Mammary epithelial cell (primary cell): ENCODE measurements around the gene GUCY1A1.
A peak's percentile ranks its signal among the peaks of the same experiment; 100 is the strongest.

ENCODE experiments used
- EZH2 ChIP-seq: IDR thresholded peaks from 2 replicates; pipeline ENCODE4 v1.6.1; 2012; ENCODE audit warnings: low read length, inconsistent platforms, borderline replicate concordance
- TF ChIP-seq, protein P1 (sequence below), 2 donors: IDR thresholded peaks in 1 of 2; conservative IDR thresholded peaks in 1 of 2; 2 replicates each; pipeline ENCODE4 v1.5.1; 2011 to 2012; ENCODE audit warnings: inconsistent platforms in 2 of 2, low read length in 2 of 2, mild to moderate bottlenecking in 2 of 2, control low read depth in 1 of 2, low read depth in 1 of 2; ENCODE audit not compliant: insufficient read depth in 1 of 2; ENCODE audit errors: extremely low read depth in 1 of 2

DNA sequence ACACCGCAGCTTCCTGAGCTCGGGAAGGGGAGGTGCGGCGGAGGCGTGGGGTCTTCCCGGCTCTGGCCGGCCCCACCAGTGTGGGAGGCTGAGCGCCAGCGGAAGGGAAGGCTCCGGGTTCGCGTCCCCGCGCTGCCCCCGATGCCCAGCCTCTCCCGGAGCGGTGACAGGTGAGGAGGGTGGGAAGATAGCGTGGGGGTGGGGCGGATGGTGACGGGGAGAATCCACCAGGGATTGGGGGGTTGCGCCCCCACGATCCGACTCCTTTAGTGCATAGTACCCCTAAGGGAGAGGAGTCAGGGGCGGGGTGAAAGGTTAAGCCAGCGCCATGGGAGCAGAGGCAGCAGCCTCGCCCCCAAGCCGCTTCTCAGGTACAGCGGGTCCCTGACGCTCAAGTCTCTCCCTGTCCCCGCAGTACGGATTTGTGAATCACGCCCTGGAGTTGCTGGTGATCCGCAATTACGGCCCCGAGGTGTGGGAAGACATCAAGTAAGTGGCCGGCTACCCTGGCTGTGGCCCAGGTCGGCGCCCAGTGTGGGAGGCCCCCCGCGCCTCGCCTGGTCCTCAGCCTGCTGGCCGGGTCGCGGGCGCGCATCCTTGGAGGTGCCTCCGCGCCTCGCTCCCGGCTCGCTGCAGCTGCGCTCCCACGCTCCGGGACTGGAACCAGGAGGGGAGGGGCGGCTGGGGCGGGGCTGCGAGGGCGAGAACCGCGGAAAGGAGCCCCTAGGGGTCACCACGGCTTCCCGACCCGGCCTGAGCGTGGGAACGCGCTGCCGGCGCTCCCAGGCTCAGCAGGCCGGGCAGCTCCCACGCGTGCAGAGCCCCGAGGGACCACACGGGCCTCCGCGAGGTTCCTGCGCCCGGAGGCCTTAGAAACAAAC, 93.0 kb downstream of the GUCY1A1 start:
- peak; percentile 63 for TF ChIP-seq EZH2
- TF ChIP-seq, protein P1, sequence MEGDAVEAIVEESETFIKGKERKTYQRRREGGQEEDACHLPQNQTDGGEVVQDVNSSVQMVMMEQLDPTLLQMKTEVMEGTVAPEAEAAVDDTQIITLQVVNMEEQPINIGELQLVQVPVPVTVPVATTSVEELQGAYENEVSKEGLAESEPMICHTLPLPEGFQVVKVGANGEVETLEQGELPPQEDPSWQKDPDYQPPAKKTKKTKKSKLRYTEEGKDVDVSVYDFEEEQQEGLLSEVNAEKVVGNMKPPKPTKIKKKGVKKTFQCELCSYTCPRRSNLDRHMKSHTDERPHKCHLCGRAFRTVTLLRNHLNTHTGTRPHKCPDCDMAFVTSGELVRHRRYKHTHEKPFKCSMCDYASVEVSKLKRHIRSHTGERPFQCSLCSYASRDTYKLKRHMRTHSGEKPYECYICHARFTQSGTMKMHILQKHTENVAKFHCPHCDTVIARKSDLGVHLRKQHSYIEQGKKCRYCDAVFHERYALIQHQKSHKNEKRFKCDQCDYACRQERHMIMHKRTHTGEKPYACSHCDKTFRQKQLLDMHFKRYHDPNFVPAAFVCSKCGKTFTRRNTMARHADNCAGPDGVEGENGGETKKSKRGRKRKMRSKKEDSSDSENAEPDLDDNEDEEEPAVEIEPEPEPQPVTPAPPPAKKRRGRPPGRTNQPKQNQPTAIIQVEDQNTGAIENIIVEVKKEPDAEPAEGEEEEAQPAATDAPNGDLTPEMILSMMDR (conservative IDR thresholded peaks at IDR 0.05 in 1 of 2, IDR thresholded peaks at IDR 0.05 in 1 of 2; ENCODE audit: extremely low read depth in 1 of 2, insufficient read depth in 1 of 2, low read depth in 1 of 2, low read length in 2 of 2) = no peak
